ENCODE measurements around the gene BRIX1. TPM values are rescaled to one million over a fixed set of nuclear protein-coding genes. Genes with fewer than 3 reads are reported as not detected.

BRIX1 gene
- total and polyA plus RNA-seq, 9 of the 15 experiments (the other 6 are each of a cell fraction or from before 2014, with no cell fraction given) = 115 to 193 (median 159) TPM

DNA sequence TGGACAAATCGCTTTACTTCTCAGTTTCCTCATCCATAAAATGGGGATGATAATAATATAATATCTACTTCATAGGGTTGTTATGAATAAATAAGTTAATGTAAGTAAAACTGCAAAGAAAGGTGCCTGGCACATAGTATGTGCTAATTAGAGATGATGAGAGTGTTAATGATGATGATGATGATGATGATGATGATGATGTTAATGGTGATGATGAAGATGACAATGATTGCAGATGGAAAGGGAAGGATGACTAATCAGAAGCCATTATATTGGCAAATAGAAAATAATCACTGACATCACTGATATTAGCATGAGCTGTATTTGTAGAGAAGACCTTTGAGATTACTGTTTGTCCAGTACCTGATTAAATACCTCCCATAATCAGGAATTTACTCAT, 20.8 kb upstream of the BRIX1 start (continued):
- TF ChIP-seq, protein P1, sequence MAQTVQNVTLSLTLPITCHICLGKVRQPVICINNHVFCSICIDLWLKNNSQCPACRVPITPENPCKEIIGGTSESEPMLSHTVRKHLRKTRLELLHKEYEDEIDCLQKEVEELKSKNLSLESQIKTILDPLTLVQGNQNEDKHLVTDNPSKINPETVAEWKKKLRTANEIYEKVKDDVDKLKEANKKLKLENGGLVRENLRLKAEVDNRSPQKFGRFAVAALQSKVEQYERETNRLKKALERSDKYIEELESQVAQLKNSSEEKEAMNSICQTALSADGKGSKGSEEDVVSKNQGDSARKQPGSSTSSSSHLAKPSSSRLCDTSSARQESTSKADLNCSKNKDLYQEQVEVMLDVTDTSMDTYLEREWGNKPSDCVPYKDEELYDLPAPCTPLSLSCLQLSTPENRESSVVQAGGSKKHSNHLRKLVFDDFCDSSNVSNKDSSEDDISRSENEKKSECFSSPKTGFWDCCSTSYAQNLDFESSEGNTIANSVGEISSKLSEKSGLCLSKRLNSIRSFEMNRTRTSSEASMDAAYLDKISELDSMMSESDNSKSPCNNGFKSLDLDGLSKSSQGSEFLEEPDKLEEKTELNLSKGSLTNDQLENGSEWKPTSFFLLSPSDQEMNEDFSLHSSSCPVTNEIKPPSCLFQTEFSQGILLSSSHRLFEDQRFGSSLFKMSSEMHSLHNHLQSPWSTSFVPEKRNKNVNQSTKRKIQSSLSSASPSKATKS (CRISPR knock-in tag; IDR thresholded peaks at IDR 0.05) = no peak
- no peak for TF ChIP-seq ZBTB1 (CRISPR knock-in tag; IDR thresholded peaks at IDR 0.05; ENCODE audit: borderline replicate concordance, low read depth)
- TF ChIP-seq POLR2B (IDR thresholded peaks at IDR 0.05; ENCODE audit: low read depth, partially characterized antibody) = no peak
- 0 out of 4 replicates have a peak, but pooled peaks of 1 of the 2 experiments have one; percentile 25 for TF ChIP-seq HDAC1 (IDR thresholded peaks at IDR 0.05)
- no peak for TF ChIP-seq TAL1 (IDR thresholded peaks at IDR 0.05)
- TF ChIP-seq KDM4B (IDR thresholded peaks at IDR 0.05; ENCODE audit: borderline replicate concordance in 2 of 2, low read depth in 1 of 2) = no peak
- TF ChIP-seq THAP7 (CRISPR knock-in tag; IDR thresholded peaks at IDR 0.05) = no peak
- no peak for TF ChIP-seq CHCHD3 (CRISPR knock-in tag; IDR thresholded peaks at IDR 0.05)
- TF ChIP-seq ATF3 (IDR thresholded peaks at IDR 0.05) = peak; percentile 30; the same call in 1 of the 2 replicates
- no peak for TF ChIP-seq ATF3 (CRISPR knock-in tag; conservative IDR thresholded peaks at IDR 0.05)
- no peak for TF ChIP-seq CHD2 (IDR thresholded peaks at IDR 0.05; ENCODE audit: low read depth, low read length)
- TF ChIP-seq EHMT2 (IDR thresholded peaks at IDR 0.05) = no peak
- TF ChIP-seq, protein P2, sequence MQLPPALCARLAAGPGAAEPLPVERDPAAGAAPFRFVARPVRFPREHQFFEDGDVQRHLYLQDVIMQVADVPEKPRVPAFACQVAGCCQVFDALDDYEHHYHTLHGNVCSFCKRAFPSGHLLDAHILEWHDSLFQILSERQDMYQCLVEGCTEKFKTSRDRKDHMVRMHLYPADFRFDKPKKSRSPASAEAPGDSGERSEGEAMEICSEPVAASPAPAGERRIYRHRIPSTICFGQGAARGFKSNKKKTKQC (CRISPR knock-in tag; IDR thresholded peaks at IDR 0.05) = no peak
- no peak for TF ChIP-seq SP1 (CRISPR knock-in tag; IDR thresholded peaks at IDR 0.05)
- no peak for TF ChIP-seq NEUROD1 (IDR thresholded peaks at IDR 0.05; ENCODE audit: borderline replicate concordance, low read depth, low read length, partially characterized antibody)
- TF ChIP-seq SP2 (IDR thresholded peaks at IDR 0.05; ENCODE audit: extremely low read depth, low read depth, low read length, poor library complexity, severe bottlenecking) = no peak
- no peak for TF ChIP-seq ELF4 (CRISPR knock-in tag; IDR thresholded peaks at IDR 0.05)
- 0 out of 2 replicates have a peak, but pooled peaks have one; percentile 18 for TF ChIP-seq SMARCA5 (IDR thresholded peaks at IDR 0.05)
- TF ChIP-seq MLX (CRISPR knock-in tag; conservative IDR thresholded peaks at IDR 0.05) = no peak
- TF ChIP-seq NRF1 (conservative IDR thresholded peaks at IDR 0.05 in 1 of 2, IDR thresholded peaks at IDR 0.05 in 1 of 2) = no peak
- TF ChIP-seq POLR3G (IDR thresholded peaks at IDR 0.05; ENCODE audit: extremely low read depth, insufficient read length, insufficient replicate concordance) = no peak
- no peak for TF ChIP-seq PHF8 (IDR thresholded peaks at IDR 0.05; ENCODE audit: borderline replicate concordance, low read length)
- no peak for TF ChIP-seq ZNF184 (CRISPR knock-in tag; IDR thresholded peaks at IDR 0.05)
- TF ChIP-seq, protein P3, sequence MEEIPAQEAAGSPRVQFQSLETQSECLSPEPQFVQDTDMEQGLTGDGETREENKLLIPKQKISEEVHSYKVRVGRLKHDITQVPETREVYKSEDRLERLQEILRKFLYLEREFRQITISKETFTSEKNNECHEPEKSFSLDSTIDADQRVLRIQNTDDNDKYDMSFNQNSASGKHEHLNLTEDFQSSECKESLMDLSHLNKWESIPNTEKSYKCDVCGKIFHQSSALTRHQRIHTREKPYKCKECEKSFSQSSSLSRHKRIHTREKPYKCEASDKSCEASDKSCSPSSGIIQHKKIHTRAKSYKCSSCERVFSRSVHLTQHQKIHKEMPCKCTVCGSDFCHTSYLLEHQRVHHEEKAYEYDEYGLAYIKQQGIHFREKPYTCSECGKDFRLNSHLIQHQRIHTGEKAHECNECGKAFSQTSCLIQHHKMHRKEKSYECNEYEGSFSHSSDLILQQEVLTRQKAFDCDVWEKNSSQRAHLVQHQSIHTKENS (CRISPR knock-in tag; IDR thresholded peaks at IDR 0.05) = no peak

Data from K562 (cell line).